Measurements from ENCODE around the gene HABP4.

Gene HABP4

GRCh38 chr9:96509026-96509425, 59.1 kb downstream of the HABP4 start:
- Histone ChIP-seq H3K36me3 (peaks cover 0 to 5% (median 3%) of the 10 kb centered on the region in 3 donors), H3K9me3 (no peaks in the 10 kb centered on the region), H3K27ac (peak overlapping the region; percentile 65 to 74), H3K27me3 (no peaks in the 10 kb centered on the region), H3K4me3 (no peak overlapping the region), H3K4me1 (peaks cover 0 to 68% (median 35%) of the 10 kb centered on the region in 4 donors)
- DNase-seq: no peak
- intact Hi-C loops (cut with DNase I; ENCODE audit: low total_unique reads): no loop called here
- no peak for TF ChIP-seq CTCF (IDR thresholded peaks at IDR 0.05)

- Histone ChIP-seq H3K36me3 (peaks cover 0 to 5% (median 0%) of the 10 kb centered on the region in 3 donors), H3K27me3 (no peaks in the 10 kb centered on the region), H3K27ac (peak overlapping the region; percentile 65 to 74), H3K9me3 (no peaks in the 10 kb centered on the region), H3K4me3 (no peak overlapping the region), H3K4me1 (peaks cover 0 to 68% (median 39%) of the 10 kb centered on the region in 4 donors)
- DNase-seq: no peak
- no peak for TF ChIP-seq CTCF (IDR thresholded peaks at IDR 0.05)
- intact Hi-C loops (cut with DNase I; ENCODE audit: low total_unique reads): no loop called here
Observed at GRCh38 chr9:96509848-96510247, 59.9 kb downstream of the HABP4 start.

GRCh38 chr9:96510258-96510657, 60.3 kb downstream of the HABP4 start:
- Histone ChIP-seq H3K27ac (peak overlapping the region; percentile 40 to 74), H3K4me3 (no peak overlapping the region), H3K36me3 (peaks cover 0 to 5% (median 0%) of the 10 kb centered on the region in 3 donors), H3K4me1 (peaks cover 0 to 68% (median 41%) of the 10 kb centered on the region in 4 donors), H3K9me3 (no peaks in the 10 kb centered on the region), H3K27me3 (no peaks in the 10 kb centered on the region)
- intact Hi-C loops (cut with DNase I; ENCODE audit: low total_unique reads): no loop called here
- no peak for DNase-seq
- TF ChIP-seq CTCF (IDR thresholded peaks at IDR 0.05): no peak

- Histone ChIP-seq H3K4me3 (no peak overlapping the region), H3K27me3 (no peaks in the 10 kb centered on the region), H3K4me1 (peaks cover 0 to 69% (median 49%) of the 10 kb centered on the region in 4 donors), H3K36me3 (peaks cover 0 to 5% (median 0%) of the 10 kb centered on the region in 3 donors), H3K27ac (peak overlapping the region; percentile 40 to 74), H3K9me3 (no peaks in the 10 kb centered on the region)
- intact Hi-C loops (cut with DNase I; ENCODE audit: low total_unique reads): no loop called here
- no peak for DNase-seq
- TF ChIP-seq CTCF (IDR thresholded peaks at IDR 0.05): no peak
Observed at GRCh38 chr9:96512240-96512639, 62.3 kb downstream of the HABP4 start.

- Histone ChIP-seq H3K4me3 (no peak overlapping the region), H3K27ac (peak overlapping the region; percentile 67 to 74), H3K36me3 (peaks cover 0 to 5% (median 0%) of the 10 kb centered on the region in 3 donors), H3K9me3 (no peaks in the 10 kb centered on the region), H3K4me1 (peaks cover 0 to 60% (median 42%) of the 10 kb centered on the region in 4 donors), H3K27me3 (no peaks in the 10 kb centered on the region)
- DNase-seq: no peak
- intact Hi-C loops (cut with DNase I; ENCODE audit: low total_unique reads): no loop called here
- TF ChIP-seq CTCF (IDR thresholded peaks at IDR 0.05): no peak
Observed at GRCh38 chr9:96513622-96514021, 63.7 kb downstream of the HABP4 start.

Measured in tibial artery (tissue), 4 donors.